Nucleus accumbens (tissue), 56 donors: ENCODE data around the gene TAS1R1.
"Not testable (repeated sequence)": the region's sequence is repeated elsewhere in the genome, so short reads cannot be mapped to it uniquely, and the experiment has no call there.

ENCODE experiments used
- DNase-seq, 56 donors: peaks; one replicate each; lab custom pipeline; 2025; lab: John Stamatoyannopoulos, UW

TAS1R1 gene

DNA sequence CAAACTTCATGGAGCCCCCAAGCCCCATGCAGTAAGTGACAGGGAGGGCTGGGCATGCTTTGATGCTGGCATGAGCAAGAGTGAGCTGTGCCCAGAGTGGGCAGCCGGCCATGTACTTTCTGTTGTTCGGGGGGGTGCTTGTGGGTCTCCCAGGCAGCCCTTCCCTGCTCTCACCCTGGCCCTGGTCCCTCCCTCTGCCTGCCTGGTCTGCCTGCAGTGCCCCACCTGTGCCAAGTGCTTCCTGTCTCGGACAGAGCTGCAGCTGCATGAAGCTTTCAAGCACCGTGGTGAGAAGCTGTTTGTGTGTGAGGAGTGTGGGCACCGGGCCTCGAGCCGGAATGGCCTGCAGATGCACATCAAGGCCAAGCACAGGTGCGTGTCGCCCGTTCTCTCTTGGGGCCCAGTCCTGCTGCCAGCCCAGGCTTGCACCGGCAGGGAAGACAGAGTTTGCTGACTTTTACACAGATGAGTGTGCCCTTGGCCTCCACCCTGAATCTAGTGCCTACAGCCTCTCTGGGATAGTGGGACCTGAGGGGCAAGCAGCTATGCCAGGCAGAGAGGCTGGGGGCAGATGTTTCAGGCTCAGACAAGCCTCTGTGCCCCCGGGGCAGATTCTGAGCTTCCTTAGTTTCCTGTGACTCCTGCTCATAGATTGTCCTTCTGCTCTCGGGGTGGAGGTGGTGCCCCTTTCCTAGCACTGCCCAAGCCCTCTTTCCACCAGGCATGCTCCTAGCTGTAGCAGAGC is 32.3 kb downstream of the TAS1R1 start:
- peak in 54 of 56 donors; percentile 6 to 87 (median 64) for DNase-seq

DNA sequence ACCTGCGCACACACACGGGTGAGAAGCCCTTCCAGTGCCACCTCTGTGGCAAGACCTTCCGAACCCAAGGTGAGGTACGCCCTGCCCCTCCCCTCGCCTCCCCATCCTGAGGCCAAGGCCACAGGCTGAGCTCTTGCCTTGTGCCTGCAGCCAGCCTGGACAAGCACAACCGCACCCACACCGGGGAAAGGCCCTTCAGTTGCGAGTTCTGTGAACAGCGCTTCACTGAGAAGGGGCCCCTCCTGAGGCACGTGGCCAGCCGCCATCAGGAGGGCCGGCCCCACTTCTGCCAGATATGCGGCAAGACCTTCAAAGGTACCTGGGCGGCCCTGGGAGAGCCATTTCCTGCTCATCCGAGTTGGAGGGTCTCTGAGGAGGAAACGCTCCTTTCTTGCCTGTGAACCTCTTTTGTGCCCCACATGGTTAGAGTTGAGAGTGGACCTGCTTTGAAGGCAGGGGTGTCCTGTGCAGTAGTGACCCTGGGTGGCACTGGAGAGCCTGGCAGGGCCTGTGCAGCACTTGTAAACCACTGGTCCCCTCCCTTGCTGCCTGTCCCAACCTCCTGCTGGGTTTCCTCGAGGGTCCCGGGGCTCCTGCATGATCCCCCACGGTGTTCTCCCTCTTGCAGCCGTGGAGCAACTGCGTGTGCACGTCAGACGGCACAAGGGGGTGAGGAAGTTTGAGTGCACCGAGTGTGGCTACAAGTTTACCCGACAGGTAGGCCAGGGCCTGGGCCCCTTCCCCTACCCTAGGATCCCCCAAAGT is 33.2 kb downstream of the TAS1R1 start:
- no peak for DNase-seq

GRCh38 chr1:6588893-6589520 is 33.9 kb downstream of the TAS1R1 start:
- no peak for DNase-seq

GRCh38 chr1:6590046-6590445 is 34.9 kb downstream of the TAS1R1 start:
- DNase-seq: no peak

DNA sequence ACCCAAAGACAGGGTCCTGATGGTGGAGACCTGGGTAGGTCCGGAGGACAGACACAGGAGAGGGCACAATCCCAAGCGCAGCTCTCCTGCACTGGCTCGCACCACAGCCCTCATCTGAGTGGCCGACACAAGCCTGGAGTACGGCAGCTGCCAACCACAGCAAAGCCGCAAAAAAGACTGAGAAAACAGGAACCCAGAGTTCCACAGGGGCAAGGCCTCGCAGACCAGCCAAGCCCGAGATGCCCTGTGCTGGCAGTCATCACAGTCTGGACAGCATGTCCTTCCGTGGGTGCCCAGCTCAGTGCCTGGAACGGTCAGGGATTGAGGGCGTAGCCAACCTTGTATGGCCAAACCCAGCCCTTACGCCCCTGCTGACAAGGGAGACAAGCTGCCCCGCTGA is 36.1 kb downstream of the TAS1R1 start:
- peak in 15 of 56 donors; percentile 11 to 52 (median 31) for DNase-seq

GRCh38 chr1:6591644-6592043 is 36.5 kb downstream of the TAS1R1 start:
- DNase-seq: no peak

DNA sequence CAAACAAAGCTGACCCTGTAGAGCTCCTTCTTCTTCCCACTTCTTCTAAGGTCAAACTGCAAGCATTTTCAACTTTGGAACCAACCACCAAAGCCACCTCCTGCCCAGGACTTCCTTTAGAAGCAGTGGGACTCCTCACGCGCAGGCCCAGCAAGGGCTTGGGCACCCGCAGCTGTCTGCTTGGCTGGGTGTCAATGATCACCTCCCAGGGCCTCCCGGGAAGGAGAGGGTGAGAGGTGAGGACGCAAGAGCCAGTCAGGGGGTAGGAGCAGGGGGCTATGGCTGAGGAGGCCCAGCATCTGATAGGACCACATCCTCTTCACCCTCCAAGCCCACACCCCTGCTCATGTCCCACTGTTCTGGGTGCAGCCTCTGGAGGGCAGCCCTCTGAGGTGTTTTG is 37.3 kb downstream of the TAS1R1 start:
- no peak for DNase-seq

DNA sequence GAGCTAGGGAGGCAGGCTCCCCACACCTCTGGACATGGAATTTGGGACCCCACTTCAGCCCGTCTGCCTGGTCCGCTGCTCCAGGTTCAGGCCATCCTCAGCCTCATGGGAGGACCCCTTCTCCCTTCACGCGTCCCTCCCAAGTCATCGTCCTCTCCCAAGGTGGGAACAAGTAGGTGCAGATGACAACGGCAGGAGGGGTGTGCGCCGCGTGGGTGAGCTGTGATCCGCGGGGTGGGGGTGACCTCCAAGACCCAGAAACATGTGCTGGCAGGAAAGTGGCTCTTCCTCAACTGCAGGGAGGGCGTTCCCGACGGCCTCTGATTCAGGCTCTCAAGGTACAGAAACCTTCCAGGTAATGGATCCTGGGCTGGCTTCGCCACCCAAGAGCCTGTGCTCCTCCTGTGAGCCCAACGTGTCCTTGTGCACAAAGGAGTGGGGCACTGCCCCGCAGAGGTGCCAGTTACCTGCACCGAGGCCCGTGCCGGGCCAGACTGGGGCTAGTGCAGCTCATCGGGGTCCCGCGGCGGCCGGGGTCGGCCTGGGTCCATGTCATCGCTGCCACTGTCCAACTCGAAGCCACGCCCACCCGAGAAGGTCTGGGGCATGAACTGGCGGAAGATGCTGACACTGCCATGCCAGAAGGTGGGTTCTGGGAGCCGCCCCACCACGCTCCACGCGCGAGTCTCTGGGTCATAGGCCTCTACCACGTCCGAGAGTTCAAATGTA is 37.9 kb downstream of the TAS1R1 start:
- DNase-seq: no peak

- DNase-seq: no peak
These were observed 38.7 kb downstream of the TAS1R1 start for GRCh38 chr1:6593810-6594209.

GRCh38 chr1:6594977-6595740 is 40.1 kb downstream of the TAS1R1 start:
- DNase-seq: no peak

DNA sequence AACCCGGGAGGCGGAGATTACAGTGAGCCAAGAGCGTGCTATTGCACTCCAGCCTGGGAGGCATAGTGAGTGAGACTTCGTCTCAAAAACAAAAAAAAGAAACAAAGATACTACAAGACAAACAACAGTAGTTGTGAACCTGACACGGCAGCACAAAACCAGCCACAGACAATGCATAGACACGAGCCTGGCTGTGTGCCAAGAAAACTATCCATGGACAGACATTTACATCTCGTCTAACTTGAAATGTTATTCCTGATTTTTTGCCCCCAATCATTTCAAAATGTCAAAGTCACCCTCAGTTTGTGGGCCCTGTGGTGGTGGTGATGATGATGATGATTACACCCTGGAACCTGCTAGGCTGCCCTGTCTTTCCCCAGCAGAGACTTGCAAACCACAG is 41.2 kb downstream of the TAS1R1 start:
- no peak for DNase-seq

DNA sequence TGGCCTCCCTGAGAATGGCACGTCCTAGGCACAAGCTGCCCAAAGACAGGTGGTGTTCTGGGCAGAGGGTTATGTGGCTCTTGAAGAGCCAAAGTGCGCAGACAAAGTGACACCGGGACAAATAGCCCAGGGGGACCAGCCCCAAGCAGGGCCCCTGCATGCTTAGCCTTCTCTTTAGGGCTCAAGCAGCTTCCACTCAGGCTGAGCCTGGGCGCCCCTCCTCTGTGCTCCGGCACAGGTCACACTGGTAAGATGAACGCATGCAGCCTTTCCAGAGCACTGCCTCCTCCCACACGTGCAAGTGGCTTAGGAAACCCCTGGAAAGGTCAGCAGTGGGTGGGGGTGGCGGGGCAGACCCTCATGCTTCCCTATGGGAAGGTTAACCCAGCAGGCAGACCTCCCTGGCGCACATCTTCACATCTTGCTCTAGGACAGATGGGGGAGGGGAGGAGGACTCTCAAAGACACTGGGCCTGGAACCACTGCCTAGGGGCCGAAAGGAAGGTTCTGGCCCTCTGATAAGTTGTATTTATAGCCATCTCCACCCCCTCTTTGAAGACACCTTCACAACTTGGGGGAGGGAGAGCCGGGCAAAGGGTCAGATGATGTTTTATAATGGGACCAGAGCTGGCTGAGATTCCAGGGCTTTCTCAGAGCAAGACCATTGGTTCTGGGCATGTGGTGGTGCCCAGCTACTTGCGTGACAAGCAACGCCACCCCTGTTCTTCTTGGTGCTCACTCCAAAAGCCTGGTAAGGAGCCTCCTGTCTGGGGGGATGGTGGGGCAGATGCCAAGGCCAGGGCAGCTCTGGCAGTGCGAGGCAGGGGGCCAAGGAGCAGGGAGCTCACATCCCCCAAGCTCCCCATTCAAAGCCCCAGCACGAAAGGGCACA is 42.0 kb downstream of the TAS1R1 start:
- DNase-seq: peak in 1 of 56 donors; percentile 10

DNA sequence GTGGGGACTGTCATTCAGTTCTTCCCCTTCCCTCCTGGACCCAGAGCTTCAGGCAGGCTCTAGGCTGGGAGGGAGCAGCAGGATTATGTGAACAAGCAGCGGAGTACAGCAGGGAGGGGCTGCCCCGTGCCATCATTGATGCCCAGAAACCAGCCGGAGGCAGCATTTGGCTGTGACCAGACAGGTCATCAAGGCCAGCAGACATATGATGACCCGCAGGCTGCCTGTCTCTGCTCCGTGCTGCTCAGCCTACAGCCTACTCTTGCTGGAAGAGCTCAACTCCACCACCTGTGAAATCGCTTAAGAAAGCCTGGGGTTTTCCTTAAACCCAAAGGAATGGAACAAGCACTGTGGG is 42.6 kb downstream of the TAS1R1 start:
- no peak for DNase-seq

DNA sequence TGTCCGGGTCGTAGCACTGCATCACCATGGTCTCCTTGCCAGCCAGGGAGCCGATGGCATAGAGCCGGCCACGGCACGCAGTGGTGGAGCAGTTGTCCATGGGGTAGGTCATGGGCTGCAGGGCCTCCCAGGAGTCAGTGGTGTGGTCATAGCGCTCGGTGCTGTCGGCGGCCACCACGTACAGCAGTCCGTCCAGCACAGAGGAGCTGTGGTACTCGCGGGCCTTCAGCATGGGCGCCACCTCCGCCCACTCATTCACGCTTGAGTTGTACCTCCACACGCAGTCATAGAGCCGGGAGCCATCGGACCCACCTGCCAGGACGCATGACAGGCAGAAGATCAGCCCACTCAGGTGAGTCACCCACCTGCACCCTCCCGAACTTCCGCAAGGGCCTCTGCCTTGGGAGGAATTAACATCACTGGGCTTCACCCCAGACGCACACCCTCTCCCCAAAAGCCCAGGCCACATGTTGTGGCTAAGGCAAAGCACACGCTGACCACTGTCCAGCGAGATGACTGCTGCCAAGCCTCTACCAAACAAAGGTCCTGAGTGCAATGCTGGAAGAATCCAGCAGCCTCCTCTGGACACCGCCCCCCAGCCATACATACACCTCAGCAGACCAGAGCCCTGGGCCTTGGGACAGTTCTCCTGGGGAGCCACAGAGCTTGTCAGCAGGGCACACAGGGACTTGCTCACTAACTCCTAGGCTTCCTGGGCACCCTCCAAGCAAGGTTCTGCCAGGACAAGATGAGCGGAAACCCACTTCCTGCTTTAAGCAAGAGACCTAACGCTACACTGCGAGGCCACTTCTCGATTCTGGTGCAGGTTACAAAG is 44.3 kb downstream of the TAS1R1 start:
- peak in 15 of 56 donors; percentile 15 to 61 (median 31) for DNase-seq

GRCh38 chr1:6599991-6600390 is 44.9 kb downstream of the TAS1R1 start:
- not testable (repeated sequence) for DNase-seq

DNA sequence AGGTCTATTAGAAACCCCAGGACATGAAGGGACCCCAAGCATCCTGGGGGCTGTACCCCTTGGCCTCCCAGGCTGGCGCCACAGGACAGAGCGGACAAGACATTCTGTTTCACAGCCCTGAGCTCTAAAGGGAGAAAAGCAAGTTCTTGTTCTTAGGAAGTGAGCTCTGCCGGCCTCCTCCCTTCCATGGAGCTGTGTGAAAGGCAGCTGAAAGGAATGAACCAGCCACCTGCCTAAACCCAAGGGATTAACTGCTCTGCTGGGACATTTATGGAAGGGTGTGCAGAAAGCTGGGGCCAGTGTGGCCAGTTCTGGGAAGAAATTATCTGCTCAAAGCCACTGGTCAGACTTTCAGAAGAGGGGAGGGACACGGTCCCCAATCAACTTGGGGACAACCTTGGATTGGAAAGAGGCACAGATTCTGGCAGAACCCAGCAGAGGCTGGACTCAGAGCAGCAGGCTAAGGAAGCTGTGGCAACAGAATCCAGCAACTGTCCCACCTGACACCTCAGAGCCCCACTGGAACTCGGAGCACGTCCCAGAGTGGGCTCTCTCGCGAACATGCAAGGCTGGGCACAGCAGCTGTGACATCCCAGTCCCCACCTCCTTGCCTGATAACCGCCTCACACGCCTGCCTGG is 45.4 kb downstream of the TAS1R1 start:
- DNase-seq: peak in 6 of 56 donors; percentile 21 to 70 (median 56)

DNA sequence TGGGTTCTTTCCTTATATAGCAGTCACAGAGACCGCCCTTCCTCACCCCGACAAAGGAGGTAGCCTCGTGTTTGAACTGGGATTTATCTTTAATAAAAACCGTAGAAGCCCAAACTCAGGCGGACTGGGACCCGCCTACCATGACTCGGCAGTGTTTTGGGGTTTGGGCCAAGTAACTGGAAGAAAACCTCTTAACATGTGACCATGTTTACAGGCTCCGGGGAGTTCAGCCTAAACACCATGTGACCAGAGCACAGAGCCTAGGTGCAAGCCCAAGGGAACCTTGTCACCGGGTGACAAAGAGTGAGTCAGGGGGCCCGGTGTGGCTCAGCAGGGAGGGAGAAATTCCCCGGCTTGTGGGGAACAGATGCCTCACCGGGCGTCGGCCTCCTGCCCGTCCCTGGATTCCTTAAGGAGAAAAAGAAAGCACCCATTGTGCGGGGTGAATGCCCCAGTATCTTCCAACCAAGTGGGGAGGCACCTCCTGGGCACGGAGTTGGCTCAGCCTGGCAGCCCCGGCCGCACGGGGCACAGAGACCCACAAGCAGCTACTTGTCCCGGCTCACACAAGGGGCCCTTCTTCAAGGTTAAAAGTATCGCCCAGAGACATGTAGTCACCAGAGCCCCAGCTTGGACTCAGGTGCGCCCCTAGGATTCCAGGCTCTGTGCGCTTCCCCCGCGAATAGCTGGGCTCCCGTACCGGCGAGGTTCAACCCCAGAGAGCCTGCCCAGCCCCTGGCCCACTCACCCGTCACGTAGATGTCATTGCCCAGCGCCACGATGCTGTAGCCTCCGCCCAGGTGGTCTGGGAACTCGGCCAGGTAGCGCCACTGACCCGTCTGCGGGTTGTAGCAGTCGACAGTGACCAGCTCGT is 46.2 kb downstream of the TAS1R1 start:
- peak in 52 of 56 donors; percentile 36 to 87 (median 64) for DNase-seq
